NCI-H1417 treated with DMSO at 0.1 percent for 48 hours (cell line): ENCODE measurements around the gene CRYBG3.

Source experiments
- DNase-seq: peaks from one replicate; lab custom pipeline; 2025; lab: John Stamatoyannopoulos, UW

CRYBG3 gene

GRCh38 chr3:97838393-97838792 is 16.6 kb downstream of the CRYBG3 start:
- no peak for DNase-seq

GRCh38 chr3:97839944-97840343 is 18.1 kb downstream of the CRYBG3 start:
- DNase-seq: no peak

- no peak for DNase-seq
These were observed 19.5 kb downstream of the CRYBG3 start for GRCh38 chr3:97841304-97841703.

GRCh38 chr3:97841956-97842355 is 20.1 kb downstream of the CRYBG3 start:
- DNase-seq: no peak

- DNase-seq: no peak
These were observed 27.0 kb downstream of the CRYBG3 start for GRCh38 chr3:97848779-97849178.

- DNase-seq: no peak
These were observed 35.6 kb downstream of the CRYBG3 start for GRCh38 chr3:97857401-97857800.

- no peak for DNase-seq
These were observed 38.6 kb downstream of the CRYBG3 start for GRCh38 chr3:97860364-97860763.

- no peak for DNase-seq
These were observed 40.8 kb downstream of the CRYBG3 start for GRCh38 chr3:97862582-97862981.

GRCh38 chr3:97863031-97863430 is 41.2 kb downstream of the CRYBG3 start:
- no peak for DNase-seq

GRCh38 chr3:97863775-97864174 is 42.0 kb downstream of the CRYBG3 start:
- DNase-seq: no peak

GRCh38 chr3:97871186-97871585 is 49.4 kb downstream of the CRYBG3 start:
- DNase-seq: no peak

- DNase-seq: no peak
These were observed 50.2 kb downstream of the CRYBG3 start for GRCh38 chr3:97871801-97872524.

- DNase-seq: no peak
These were observed 50.8 kb downstream of the CRYBG3 start for GRCh38 chr3:97872525-97873042.

- DNase-seq: no peak
These were observed 58.5 kb downstream of the CRYBG3 start for GRCh38 chr3:97880267-97880666.

- DNase-seq: no peak
These were observed 61.3 kb downstream of the CRYBG3 start for GRCh38 chr3:97882975-97883598.

GRCh38 chr3:97883736-97884135 is 61.9 kb downstream of the CRYBG3 start:
- DNase-seq: no peak

- no peak for DNase-seq
These were observed 62.8 kb downstream of the CRYBG3 start for GRCh38 chr3:97884586-97885123.

- no peak for DNase-seq
These were observed 64.4 kb downstream of the CRYBG3 start for GRCh38 chr3:97885931-97886824.

GRCh38 chr3:97889814-97890213 is 68.0 kb downstream of the CRYBG3 start:
- DNase-seq: no peak

GRCh38 chr3:97892852-97893251 is 71.0 kb downstream of the CRYBG3 start:
- no peak for DNase-seq

GRCh38 chr3:97895216-97895615 is 73.4 kb downstream of the CRYBG3 start:
- DNase-seq: no peak

GRCh38 chr3:97896129-97896528 is 74.3 kb downstream of the CRYBG3 start:
- DNase-seq: no peak
